Ovary (tissue), 9 donors: ENCODE measurements around the gene C8G. TPM values are rescaled to one million over a fixed set of nuclear protein-coding genes. Genes with fewer than 3 reads are reported as not detected.

Source experiments
- DNase-seq, 5 donors: peaks; one replicate each; pipeline ENCODE4 v3.0.0-alpha.2; 2019 to 2020
- H3K27ac ChIP-seq, 2 donors: fragments of 200-600 bp; one replicate each; pipeline versions ENCODE4 v1.5.1 to v1.8.0; 2019 to 2022
- H3K27me3 ChIP-seq: fragments of 200-600 bp; one replicate; pipeline ENCODE4 v1.8.0; 2022
- H3K36me3 ChIP-seq: fragments of 200-600 bp; sonication (generic); one replicate; pipeline ENCODE4 v1.5.1; 2019
- H3K4me1 ChIP-seq: one replicate; pipeline ENCODE4 v1.8.1; 2013; ENCODE audit warnings: mild to moderate bottlenecking, moderate library complexity; ENCODE audit not compliant: insufficient read depth
- H3K4me3 ChIP-seq: fragments of 200-600 bp; sonication (generic); one replicate; pipeline ENCODE4 v1.5.1; 2017
- H3K9me3 ChIP-seq, 2 donors: fragments of 200-600 bp in 1 of 2; sonication (generic) in 1 of 2; one replicate each; pipeline versions ENCODE4 v1.5.1 to v1.8.1; 2013 to 2019; ENCODE audit warnings: mild to moderate bottlenecking in 1 of 2, moderate library complexity in 1 of 2
- EP300 ChIP-seq: sonication (generic); formaldehyde crosslinking; IDR thresholded peaks from one replicate; pipeline ENCODE4 v1.6.1; 2017; ENCODE audit warnings: antibody characterized with exemption
- POLR2A ChIP-seq: fragments of 450-650 bp; IDR thresholded peaks from one replicate; pipeline ENCODE4 v1.6.1; 2017; ENCODE audit warnings: antibody characterized with exemption, mild to moderate bottlenecking, moderate library complexity
- WGBS, 3 donors: extraction: QIAGEN DNeasy Blood & Tissue Kit in 1 of 3; methylation state at CpG; one replicate each; pipeline versions ENCODE4 v1.1.5 to v1.1.7; 2013 to 2017; 5-methylcytosine and 5-hydroxymethylcytosine counted together
- intact Hi-C, 4 donors: fragments of 100-400 bp; cut with DNase I; formaldehyde crosslinking; loops; one replicate each; pipeline versions ENCODE4 v1.11.0 to v1.15.1; 2022 to 2023
- polyA plus RNA-seq, 2 donors: library from polyadenylated mRNA; stranded (reverse); fragments of 200-250 nt in 1 of 2; fragments of 350-450 nt in 1 of 2; fragmentation: Illumina TruSeq in 1 of 2; extraction: RNeasy Lipid Tissue Mini Kit (QIAGEN cat#74804) in 1 of 2; gene quantifications; one replicate each; pipeline ENCODE4 v1.2.3, GENCODE V29; 2013 to 2014
- total RNA-seq, 7 donors: library from RNA; depleted of rRNA in 2 of 7; stranded (reverse); fragments of >200 nt in 2 of 7; fragmentation: NEBNext Ultra II Directional in 3 of 7; extraction: Animal tissue kit (Norgen Biotek cat#: 25700) in 3 of 7; gene quantifications; one replicate each; pipeline versions ENCODE4 v1.1.0 to v1.2.4, GENCODE V29; 2016 to 2023
- TF ChIP-seq, protein P1 (sequence below), 3 donors: fragments of 450-650 bp in 2 of 3; fragments of 200-600 bp in 1 of 3; IDR thresholded peaks; one replicate each; pipeline versions ENCODE4 v1.5.1 to v1.8.0; 2016 to 2022; ENCODE audit warnings: antibody characterized with exemption in 3 of 3, mild to moderate bottlenecking in 1 of 3
- donor health status: DM: no; HTN: no; CAD: no; lungs with moderate emphysema.
- donor health status: DM: no; HTN: no; CAD: no.
- donor health status: Bipolar disorder and iron deficiency.
- donor health status: DM: yes; HTN: yes; CAD: no.
- donor health status: DM: no; HTN: no; CAD: no.
- donor health status: DM: yes; HTN: yes; CAD: no.

Gene C8G
- total and polyA plus RNA-seq, 9 donors: 0.38 to 1.00 TPM; not detected in 7

DNA sequence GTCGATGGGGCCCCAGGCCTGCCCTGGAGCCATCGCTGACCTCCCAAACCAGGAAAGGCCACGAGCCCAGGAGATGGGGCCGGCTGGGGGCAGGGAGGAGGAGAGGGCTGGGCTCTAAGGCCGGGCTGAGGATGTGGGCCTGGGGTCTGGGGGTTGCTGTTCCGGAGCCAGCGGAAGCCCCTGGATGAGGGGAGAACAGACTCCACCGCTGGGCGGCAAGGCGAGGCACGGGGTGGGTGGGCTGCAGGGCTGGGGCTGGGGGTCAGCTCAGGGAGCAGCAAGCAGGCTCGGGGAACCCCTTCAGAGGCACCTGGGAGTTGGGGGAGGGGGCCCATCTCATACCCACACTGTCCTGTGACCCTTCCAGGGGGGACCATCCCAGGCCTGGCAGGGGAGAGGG lies 18.7 kb downstream of the C8G start:
- WGBS, 3 donors: 78 to 92% (median 84%) methylated on average over 11 to 12 of the region's 12 CpGs
- H3K9me3 ChIP-seq: no peaks in the 10 kb centered on the region
- no peak for DNase-seq
- TF ChIP-seq POLR2A (no peak), EP300 (no peak)
- TF ChIP-seq, protein P1, sequence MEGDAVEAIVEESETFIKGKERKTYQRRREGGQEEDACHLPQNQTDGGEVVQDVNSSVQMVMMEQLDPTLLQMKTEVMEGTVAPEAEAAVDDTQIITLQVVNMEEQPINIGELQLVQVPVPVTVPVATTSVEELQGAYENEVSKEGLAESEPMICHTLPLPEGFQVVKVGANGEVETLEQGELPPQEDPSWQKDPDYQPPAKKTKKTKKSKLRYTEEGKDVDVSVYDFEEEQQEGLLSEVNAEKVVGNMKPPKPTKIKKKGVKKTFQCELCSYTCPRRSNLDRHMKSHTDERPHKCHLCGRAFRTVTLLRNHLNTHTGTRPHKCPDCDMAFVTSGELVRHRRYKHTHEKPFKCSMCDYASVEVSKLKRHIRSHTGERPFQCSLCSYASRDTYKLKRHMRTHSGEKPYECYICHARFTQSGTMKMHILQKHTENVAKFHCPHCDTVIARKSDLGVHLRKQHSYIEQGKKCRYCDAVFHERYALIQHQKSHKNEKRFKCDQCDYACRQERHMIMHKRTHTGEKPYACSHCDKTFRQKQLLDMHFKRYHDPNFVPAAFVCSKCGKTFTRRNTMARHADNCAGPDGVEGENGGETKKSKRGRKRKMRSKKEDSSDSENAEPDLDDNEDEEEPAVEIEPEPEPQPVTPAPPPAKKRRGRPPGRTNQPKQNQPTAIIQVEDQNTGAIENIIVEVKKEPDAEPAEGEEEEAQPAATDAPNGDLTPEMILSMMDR (IDR thresholded peaks at IDR 0.05): no peak
- no peaks in the 10 kb centered on the region for H3K4me1 ChIP-seq
- intact Hi-C loops: no loop called here
- H3K27me3 ChIP-seq: no peaks in the 10 kb centered on the region
- H3K27ac ChIP-seq: no peak overlapping the region
- H3K4me3 ChIP-seq: no peak overlapping the region
- no peaks in the 10 kb centered on the region for H3K36me3 ChIP-seq

DNA sequence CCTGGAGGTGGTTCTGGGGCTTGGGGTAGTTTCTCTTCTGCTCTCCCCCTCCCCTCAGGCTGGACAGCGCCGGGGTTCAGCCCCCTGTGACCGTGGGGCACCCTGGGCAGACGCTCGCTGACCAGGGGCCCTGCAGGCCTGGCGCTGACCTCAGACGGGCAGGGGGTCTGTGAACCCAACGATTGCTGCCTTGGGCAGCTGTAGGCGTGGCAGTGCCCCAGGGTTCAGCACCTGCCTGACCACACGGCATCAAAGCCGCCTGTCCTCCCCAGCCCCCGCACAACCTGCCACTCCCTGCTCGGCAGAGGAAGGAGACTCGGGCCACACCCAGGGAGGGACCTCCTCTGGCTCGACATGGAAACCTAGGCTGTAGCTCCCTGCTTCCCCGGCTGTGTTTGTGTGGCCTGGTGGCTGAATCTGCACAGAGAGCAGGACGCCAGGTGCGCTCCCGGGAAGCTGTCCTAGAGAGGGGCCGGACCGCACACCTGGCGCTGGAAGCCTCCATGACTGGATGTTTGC lies 19.2 kb downstream of the C8G start:
- WGBS, 3 donors: 64 to 79% (median 75%) methylated on average over 14 to 22 of the region's 22 CpGs
- intact Hi-C loops: no loop called here
- H3K27ac ChIP-seq: no peak overlapping the region

GRCh38 chr9:136964833-136965422 lies 19.9 kb downstream of the C8G start:
- intact Hi-C loops: no loop called here
- Histone ChIP-seq H3K4me1 (no peaks in the 10 kb centered on the region), H3K27ac (no peak overlapping the region), H3K9me3 (no peaks in the 10 kb centered on the region), H3K4me3 (no peak overlapping the region), H3K36me3 (no peaks in the 10 kb centered on the region), H3K27me3 (no peaks in the 10 kb centered on the region)
- WGBS, 3 donors: 69 to 72% (median 71%) methylated on average over 26 of the region's 26 CpGs
- no peak for DNase-seq
- TF ChIP-seq POLR2A (no peak), EP300 (no peak)
- TF ChIP-seq, protein P1 (IDR thresholded peaks at IDR 0.05): no peak

More for the DNA sequence above, 19.2 kb downstream of the C8G start:
- H3K27me3 ChIP-seq: no peaks in the 10 kb centered on the region
- DNase-seq: no peak
- no peak for TF ChIP-seq POLR2A
- TF ChIP-seq, protein P1 (IDR thresholded peaks at IDR 0.05): no peak
- no peak for TF ChIP-seq EP300
- H3K4me3 ChIP-seq: no peak overlapping the region
- H3K36me3 ChIP-seq: no peaks in the 10 kb centered on the region
- H3K4me1 ChIP-seq: no peaks in the 10 kb centered on the region
- no peaks in the 10 kb centered on the region for H3K9me3 ChIP-seq

- H3K27ac ChIP-seq: no peak overlapping the region
- intact Hi-C loops: no loop called here
- WGBS, 3 donors: 9 to 17% (median 14%) methylated on average over 23 of the region's 23 CpGs
- H3K27me3 ChIP-seq: no peaks in the 10 kb centered on the region
- no peaks in the 10 kb centered on the region for H3K4me1 ChIP-seq
- H3K4me3 ChIP-seq: no peak overlapping the region
- DNase-seq: no peak
- no peaks in the 10 kb centered on the region for H3K36me3 ChIP-seq
- no peaks in the 10 kb centered on the region for H3K9me3 ChIP-seq
- TF ChIP-seq POLR2A: no peak
- TF ChIP-seq, protein P1 (IDR thresholded peaks at IDR 0.05): no peak
- no peak for TF ChIP-seq EP300
Observed at GRCh38 chr9:136965771-136966484, 20.9 kb downstream of the C8G start.
